ENCODE results near the gene KCMF1.

The KCMF1 gene

DNA sequence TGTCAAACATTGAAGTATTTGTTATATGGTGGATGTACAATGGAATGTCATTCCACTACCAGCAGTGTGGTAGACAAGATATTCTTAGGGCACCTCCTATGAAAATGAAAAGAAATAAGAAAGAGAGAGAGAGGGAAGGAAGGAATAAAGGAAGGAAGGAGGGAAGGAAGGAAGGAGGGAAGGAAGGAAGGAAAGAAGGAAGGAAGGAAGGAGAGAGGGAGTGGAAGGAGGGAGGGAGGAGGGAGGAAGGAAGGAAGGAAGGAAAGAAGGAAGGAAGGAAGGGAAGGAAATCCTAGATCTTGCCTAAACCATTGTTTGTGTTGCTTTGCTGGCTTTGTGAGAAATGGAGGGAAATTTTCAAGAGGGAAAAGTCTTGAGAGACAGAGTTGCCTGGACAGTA, 112.1 kb downstream of the KCMF1 start:
- H3K4me1 ChIP-seq (ENCODE audit: insufficient read depth, low read length) = no peaks in the 10 kb centered on the region
- no peaks in the 10 kb centered on the region for H3K36me3 ChIP-seq (ENCODE audit: insufficient read depth, low read length)
- H3K9me3 ChIP-seq (ENCODE audit: control insufficient read depth, insufficient read depth, low read length) = peaks cover 8% of the 10 kb centered on the region; the same call in 1 of the 2 replicates
- H3K9ac ChIP-seq (ENCODE audit: low read depth, low read length) = no peak overlapping the region

DNA sequence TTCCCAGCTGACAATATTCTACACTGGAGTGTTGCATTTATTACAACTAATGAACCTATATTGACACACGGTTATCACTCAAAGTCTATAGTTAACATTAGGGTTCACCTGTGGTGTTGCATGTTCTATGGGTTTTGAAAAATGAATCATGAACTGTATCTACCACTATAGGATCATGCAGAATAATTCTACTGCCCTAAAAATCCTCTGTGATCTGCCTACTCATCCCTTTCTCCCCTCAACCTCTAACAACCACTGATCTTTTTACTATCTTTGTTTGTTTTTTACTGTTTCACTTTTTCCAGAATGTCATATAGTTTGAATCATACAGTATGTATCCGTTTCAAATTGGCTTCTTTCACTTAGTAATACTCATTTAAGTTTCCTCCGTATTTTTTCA, 114.6 kb downstream of the KCMF1 start:
- no peaks in the 10 kb centered on the region for H3K36me3 ChIP-seq (ENCODE audit: insufficient read depth, low read length)
- H3K9ac ChIP-seq (ENCODE audit: low read depth, low read length) = no peak overlapping the region
- peaks cover 8% of the 10 kb centered on the region; the same call in 1 of the 2 replicates for H3K9me3 ChIP-seq (ENCODE audit: control insufficient read depth, insufficient read depth, low read length)
- H3K4me1 ChIP-seq (ENCODE audit: insufficient read depth, low read length) = peaks cover 15% of the 10 kb centered on the region

DNA sequence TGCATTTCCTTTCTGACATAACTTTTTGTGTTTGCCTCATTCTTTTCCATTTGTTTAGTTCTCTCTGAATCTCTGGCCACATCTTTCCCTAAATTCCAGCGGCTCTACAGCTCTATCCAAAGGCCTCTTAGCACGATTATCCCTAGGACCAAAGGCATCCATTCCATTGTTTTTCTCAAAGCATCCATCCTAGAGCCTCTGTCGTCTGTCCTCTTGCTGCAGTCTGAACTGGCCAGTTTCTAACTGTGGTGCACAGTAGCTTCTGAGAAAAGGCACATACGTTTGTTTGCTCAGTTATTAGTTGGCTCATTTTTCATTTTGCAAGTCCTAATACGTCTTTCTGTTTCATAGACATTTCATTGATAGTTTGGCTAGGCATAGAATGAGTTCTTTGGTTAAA, 116.6 kb downstream of the KCMF1 start:
- H3K9me3 ChIP-seq (ENCODE audit: control insufficient read depth, insufficient read depth, low read length) = 0 out of 2 replicates have a peak, but pooled peaks cover 4% of the 10 kb centered on the region
- H3K4me1 ChIP-seq (ENCODE audit: insufficient read depth, low read length) = peaks cover 15% of the 10 kb centered on the region
- no peak overlapping the region for H3K9ac ChIP-seq (ENCODE audit: low read depth, low read length)
- H3K36me3 ChIP-seq (ENCODE audit: insufficient read depth, low read length) = no peaks in the 10 kb centered on the region; the same call in 1 of the 2 replicates

DNA sequence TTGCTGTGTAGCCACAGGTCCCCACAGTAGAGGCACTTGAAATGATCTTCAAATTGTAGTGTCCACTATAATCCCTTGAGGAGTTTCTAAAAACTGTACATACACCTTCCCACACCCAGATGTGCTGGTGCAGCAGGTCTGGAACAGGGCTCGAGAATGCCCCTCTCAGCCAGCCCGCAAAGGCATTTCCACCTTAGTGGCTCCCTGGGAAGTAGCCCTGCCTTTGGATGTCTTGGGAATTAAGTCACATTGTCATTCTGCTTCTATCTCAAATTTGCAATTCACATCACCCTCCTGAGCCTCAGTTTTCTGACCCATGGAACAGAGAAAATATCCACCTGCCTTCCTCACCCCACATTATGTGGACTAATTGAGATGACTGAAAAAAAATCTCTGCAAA, 118.0 kb downstream of the KCMF1 start:
- H3K9me3 ChIP-seq (ENCODE audit: control insufficient read depth, insufficient read depth, low read length) = 0 out of 2 replicates have a peak, but pooled peaks cover 4% of the 10 kb centered on the region
- peaks cover 15% of the 10 kb centered on the region for H3K4me1 ChIP-seq (ENCODE audit: insufficient read depth, low read length)
- no peaks in the 10 kb centered on the region; the same call in 1 of the 2 replicates for H3K36me3 ChIP-seq (ENCODE audit: insufficient read depth, low read length)
- no peak overlapping the region for H3K9ac ChIP-seq (ENCODE audit: low read depth, low read length)

DNA sequence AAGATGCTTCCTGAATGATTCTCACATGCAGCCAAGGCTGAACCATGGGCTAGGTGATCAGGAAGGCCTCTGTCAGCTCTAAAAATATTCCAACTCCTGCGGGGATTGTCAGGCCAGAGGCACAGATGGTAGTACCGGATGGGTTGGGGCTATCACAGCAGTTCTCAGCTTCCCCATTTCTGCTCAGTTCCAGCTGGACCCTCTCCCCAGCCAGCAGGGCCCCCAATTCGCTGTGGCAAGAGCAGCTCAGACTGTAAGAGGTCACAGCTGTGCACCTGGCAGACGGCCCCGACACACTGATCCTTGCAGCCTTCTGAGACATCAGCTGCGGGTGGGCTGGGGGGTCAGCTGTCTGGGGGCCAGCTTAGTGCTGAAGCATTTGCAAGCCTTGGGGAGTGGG, 118.6 kb downstream of the KCMF1 start:
- Histone ChIP-seq H3K9ac (ENCODE audit: low read depth, low read length) (no peak overlapping the region), H3K4me1 (ENCODE audit: insufficient read depth, low read length) (peaks cover 15% of the 10 kb centered on the region), H3K36me3 (ENCODE audit: insufficient read depth, low read length) (no peaks in the 10 kb centered on the region; the same call in 1 of the 2 replicates), H3K9me3 (ENCODE audit: control insufficient read depth, insufficient read depth, low read length) (0 out of 2 replicates have a peak, but pooled peaks cover 4% of the 10 kb centered on the region)

DNA sequence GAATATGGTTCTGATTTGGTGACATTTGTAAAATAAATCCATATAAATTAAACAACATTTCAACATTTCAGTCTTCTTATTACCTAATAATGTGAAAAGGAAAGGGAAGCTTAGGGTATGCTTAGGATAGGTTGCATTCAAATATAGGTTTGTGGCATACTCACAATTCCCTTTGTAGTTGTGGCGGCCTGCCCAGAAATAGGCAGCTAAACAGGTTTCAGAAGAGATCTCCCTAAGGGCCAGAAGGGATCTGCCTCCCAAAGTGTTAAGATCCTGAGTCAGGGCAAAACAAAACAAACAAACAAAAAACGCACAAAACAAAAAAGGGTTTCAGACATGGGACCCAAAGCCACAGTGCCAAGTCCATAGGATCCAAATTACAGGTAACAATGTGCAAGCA, 120.9 kb downstream of the KCMF1 start:
- Histone ChIP-seq H3K9me3 (ENCODE audit: control insufficient read depth, insufficient read depth, low read length) (0 out of 2 replicates have a peak, but pooled peaks cover 4% of the 10 kb centered on the region), H3K36me3 (ENCODE audit: insufficient read depth, low read length) (no peaks in the 10 kb centered on the region; the same call in 1 of the 2 replicates), H3K9ac (ENCODE audit: low read depth, low read length) (no peak overlapping the region), H3K4me1 (ENCODE audit: insufficient read depth, low read length) (peaks cover 15% of the 10 kb centered on the region)

DNA sequence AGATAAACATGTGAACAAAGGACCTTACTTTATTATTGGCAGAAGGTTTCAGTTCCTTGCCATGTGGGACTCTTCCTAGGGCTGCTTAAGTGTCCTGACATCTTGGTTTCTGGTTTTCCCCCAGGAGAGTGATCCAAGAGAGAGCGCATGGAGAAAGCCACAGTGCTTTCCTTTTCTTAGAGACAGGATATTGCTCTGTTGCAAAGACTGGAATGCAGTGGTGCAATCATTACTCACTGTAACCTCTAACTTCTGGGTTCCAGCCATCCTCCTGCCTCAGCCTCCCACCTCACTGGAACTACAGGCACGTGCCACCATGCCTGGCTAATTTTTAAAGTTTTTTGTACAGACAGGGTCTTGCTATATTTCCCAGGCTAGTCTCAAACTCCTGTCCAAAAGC, 124.1 kb downstream of the KCMF1 start:
- Histone ChIP-seq H3K9me3 (ENCODE audit: control insufficient read depth, insufficient read depth, low read length) (0 out of 2 replicates have a peak, but pooled peaks cover 4% of the 10 kb centered on the region), H3K9ac (ENCODE audit: low read depth, low read length) (no peak overlapping the region), H3K4me1 (ENCODE audit: insufficient read depth, low read length) (peaks cover 3% of the 10 kb centered on the region; the same call in 1 of the 2 replicates), H3K36me3 (ENCODE audit: insufficient read depth, low read length) (no peaks in the 10 kb centered on the region; the same call in 1 of the 2 replicates)

DNA sequence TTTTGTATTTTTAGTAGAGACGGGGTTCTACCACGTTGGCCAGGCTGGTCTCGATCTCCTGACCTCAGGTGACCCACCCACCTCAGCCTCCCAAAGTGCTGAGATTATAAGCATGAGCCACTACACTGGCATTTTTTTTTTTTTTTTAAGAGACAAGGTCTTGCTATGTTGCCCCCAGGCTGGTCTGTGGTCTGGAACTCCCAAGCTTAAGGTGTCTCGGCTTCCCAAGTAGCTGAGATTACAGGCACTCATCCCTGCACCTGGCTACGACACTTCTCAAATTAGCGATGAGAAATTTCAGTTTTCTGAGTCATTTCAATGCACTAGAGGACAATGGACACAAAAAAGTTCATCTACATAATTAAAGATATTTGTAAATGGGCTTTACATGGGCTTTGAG, 125.7 kb downstream of the KCMF1 start:
- Histone ChIP-seq H3K4me1 (ENCODE audit: insufficient read depth, low read length) (no peaks in the 10 kb centered on the region), H3K9me3 (ENCODE audit: control insufficient read depth, insufficient read depth, low read length) (0 out of 2 replicates have a peak, but pooled peaks cover 4% of the 10 kb centered on the region), H3K36me3 (ENCODE audit: insufficient read depth, low read length) (no peaks in the 10 kb centered on the region; the same call in 1 of the 2 replicates), H3K9ac (ENCODE audit: low read depth, low read length) (no peak overlapping the region)

DNA sequence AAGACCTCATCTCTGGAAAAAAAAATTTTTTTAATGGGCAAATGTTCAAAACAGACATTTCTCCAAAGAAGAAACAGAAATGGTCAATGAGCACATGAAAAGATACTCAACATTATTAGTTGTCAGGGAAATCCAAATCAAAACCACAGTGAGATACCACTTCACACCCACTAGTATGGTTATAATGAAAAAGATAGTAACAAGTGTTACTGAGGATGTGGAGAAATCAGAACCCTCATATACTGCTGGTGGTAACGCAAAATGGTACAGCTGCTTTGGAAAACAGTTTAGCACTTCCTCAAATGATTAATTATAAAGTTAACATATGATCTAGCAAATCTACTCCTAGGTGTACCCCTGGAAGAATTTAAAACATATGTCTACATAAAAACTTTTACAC, 133.3 kb downstream of the KCMF1 start:
- Histone ChIP-seq H3K4me1 (ENCODE audit: insufficient read depth, low read length) (no peaks in the 10 kb centered on the region), H3K36me3 (ENCODE audit: insufficient read depth, low read length) (no peaks in the 10 kb centered on the region), H3K9me3 (ENCODE audit: control insufficient read depth, insufficient read depth, low read length) (no peaks in the 10 kb centered on the region), H3K9ac (ENCODE audit: low read depth, low read length) (no peak overlapping the region)

DNA sequence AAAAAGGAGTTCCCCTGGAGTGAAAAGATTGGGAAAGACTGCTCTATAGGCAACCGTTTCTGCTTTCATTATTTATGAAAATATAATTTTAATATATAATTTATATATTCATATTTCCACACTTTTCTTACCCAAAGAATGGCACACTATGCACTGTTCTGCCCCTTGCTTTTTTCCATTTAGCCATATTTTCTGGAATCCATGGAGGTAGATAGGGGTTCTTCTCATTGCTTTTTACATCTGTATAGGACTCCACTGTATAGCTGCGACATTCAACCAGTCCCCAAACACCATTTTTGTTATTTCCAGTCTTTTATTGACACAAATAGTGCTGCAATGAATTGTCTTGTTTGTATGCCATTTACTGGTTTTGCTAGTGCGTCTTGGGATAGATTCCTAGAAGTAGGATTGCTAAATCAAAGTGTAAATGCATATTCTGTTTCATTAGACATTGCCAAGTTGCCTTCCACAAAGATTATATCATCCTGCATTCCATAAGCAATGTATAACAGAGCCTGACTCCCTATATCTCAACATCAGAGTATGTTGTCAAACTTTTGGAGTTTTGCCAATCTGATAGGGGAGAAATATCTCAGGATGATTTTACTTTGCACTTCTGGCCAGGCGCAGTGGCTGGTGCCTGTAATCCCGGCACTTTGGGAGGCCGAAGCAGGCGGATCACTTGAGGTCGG, 135.7 kb downstream of the KCMF1 start:
- Histone ChIP-seq H3K4me1 (ENCODE audit: insufficient read depth, low read length) (no peaks in the 10 kb centered on the region), H3K9ac (ENCODE audit: low read depth, low read length) (no peak overlapping the region), H3K9me3 (ENCODE audit: control insufficient read depth, insufficient read depth, low read length) (no peaks in the 10 kb centered on the region), H3K36me3 (ENCODE audit: insufficient read depth, low read length) (no peaks in the 10 kb centered on the region)

Measured in ES-I3 (cell line).